Measurements from ENCODE around the gene LCE6A.

DNA sequence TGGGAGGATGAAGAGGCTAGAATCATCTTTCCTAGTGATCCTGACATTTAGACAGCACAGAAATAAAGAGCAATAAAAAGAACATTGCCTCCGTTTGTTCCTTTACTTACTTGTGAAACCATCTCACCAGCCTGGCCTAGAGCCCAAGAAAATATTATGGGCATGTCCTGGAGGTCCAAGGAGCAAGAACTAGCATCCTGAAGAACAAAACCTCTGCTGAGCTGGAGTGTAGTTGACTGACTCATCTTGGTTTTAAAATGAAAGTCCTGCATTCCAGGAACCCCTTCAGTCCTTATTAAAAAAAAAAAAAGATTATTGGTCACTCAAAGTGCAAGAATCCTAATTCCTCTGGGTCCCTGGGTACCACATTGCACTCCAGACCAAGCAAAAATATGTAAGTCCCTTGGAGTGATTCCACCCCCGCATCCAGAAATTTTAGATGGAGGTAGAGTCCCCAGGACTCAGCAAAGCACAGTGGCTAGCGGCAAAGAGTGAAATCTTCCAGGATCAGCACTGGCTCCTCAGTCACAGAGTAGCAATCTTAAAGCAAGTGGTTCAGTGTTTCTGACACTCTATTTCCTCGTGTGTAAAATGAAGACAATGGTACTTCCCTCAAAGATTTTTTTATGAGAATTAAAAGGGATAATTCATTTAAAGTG is 42.4 kb downstream of the LCE6A start:
- TF ChIP-seq EZH2phosphoT487 (IDR thresholded peaks at IDR 0.05; ENCODE audit: borderline replicate concordance, low read length): no peak
- TF ChIP-seq, protein P1, sequence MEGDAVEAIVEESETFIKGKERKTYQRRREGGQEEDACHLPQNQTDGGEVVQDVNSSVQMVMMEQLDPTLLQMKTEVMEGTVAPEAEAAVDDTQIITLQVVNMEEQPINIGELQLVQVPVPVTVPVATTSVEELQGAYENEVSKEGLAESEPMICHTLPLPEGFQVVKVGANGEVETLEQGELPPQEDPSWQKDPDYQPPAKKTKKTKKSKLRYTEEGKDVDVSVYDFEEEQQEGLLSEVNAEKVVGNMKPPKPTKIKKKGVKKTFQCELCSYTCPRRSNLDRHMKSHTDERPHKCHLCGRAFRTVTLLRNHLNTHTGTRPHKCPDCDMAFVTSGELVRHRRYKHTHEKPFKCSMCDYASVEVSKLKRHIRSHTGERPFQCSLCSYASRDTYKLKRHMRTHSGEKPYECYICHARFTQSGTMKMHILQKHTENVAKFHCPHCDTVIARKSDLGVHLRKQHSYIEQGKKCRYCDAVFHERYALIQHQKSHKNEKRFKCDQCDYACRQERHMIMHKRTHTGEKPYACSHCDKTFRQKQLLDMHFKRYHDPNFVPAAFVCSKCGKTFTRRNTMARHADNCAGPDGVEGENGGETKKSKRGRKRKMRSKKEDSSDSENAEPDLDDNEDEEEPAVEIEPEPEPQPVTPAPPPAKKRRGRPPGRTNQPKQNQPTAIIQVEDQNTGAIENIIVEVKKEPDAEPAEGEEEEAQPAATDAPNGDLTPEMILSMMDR (IDR thresholded peaks at IDR 0.05; ENCODE audit: low read depth, low read length, poor library complexity, severe bottlenecking): no peak
